Measurements from ENCODE around the gene RAB21. TPM values are rescaled to one million over a fixed set of nuclear protein-coding genes. Genes with fewer than 3 reads are reported as not detected.

Gene RAB21
- total RNA-seq, 5 donors from 2014 or later (not counting 1 experiment from before 2014, with no cell fraction given) = 55.3 to 65.2 (median 63.6) TPM

DNA sequence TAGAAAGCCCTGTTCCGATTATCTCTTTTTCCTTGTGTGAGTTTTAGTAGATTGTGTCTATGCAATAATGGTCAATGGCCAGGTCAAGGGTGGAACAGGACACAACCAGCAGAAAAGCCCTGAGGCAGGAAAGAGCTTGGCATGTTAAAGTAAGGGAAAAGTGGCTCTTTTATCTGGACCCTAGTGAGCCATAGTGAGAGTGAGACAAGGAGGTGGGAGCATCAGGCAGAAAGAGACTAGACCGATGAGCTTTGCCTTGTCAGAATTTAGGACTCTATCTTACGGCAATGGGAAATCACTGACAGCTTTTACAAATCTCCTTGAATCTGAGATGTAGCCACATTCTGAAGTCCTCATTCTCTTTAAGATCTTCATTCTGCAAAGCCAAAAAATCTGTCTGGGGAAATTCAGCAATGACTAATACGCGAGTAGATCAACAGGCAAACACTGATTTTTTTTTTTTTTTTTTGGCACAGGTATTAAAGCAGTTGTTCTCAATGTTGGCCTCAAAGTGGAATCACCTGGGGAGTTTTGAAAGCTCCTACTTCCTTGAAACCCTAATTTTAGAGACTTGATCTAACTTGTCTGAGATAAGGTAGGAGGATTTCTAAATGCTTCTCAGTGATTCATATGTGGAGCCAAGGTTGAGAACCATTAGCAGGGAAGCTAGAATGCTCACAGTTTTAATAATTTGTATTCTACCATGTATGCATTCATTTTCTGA is 34.9 kb upstream of the RAB21 start:
- Mint-ChIP-seq H3K9me3 (peaks cover 8 to 14% (median 10%) of the 10 kb centered on the region in 3 donors), H3K36me3 (no peaks in the 10 kb centered on the region), H3K4me1 (no peaks in the 10 kb centered on the region), H3K27ac (no peak overlapping the region), H3K4me3 (no peak overlapping the region), H3K27me3 (peaks cover 0 to 2% of the 10 kb centered on the region in 2 donors)
- Histone ChIP-seq H3K9me3 (peaks cover 3% of the 10 kb centered on the region), H3K36me3 (ENCODE audit: control insufficient read depth in 2 of 2, extremely low read depth in 1 of 2, insufficient read depth in 1 of 2, low read length in 1 of 2) (no peaks in the 10 kb centered on the region), H3K27ac (ENCODE audit: low read length) (no peak overlapping the region), H3K4me3 (ENCODE audit: control insufficient read depth in 1 of 2, extremely low read depth in 1 of 2, low read length in 1 of 2) (no peak overlapping the region), H3K4me1 (ENCODE audit: control insufficient read depth in 1 of 2, extremely low read depth in 1 of 2, insufficient read depth in 2 of 2, low read length in 2 of 2) (no peaks in the 10 kb centered on the region), H3K27me3 (replicated peaks in 1 of 2; ENCODE audit: control insufficient read depth in 2 of 2, extremely low read depth in 1 of 2, insufficient read depth in 2 of 2, low read length in 1 of 2) (no peaks in the 10 kb centered on the region)
- 86% methylated on average over 3 of the region's 5 CpGs for WGBS (ENCODE audit: insufficient coverage)
- ATAC-seq (replicated peaks in 1 of 4) (no peak), DNase-seq (no peak)
- ChIA-PET CTCF (interaction anchor here in 1 of 2 donors (0.5 kb wide), 1 partner anchor 33 kb away, joined by 5 read pairs; no protein-coding TSS in a partner anchor), POLR2A (no interaction called here)

DNA sequence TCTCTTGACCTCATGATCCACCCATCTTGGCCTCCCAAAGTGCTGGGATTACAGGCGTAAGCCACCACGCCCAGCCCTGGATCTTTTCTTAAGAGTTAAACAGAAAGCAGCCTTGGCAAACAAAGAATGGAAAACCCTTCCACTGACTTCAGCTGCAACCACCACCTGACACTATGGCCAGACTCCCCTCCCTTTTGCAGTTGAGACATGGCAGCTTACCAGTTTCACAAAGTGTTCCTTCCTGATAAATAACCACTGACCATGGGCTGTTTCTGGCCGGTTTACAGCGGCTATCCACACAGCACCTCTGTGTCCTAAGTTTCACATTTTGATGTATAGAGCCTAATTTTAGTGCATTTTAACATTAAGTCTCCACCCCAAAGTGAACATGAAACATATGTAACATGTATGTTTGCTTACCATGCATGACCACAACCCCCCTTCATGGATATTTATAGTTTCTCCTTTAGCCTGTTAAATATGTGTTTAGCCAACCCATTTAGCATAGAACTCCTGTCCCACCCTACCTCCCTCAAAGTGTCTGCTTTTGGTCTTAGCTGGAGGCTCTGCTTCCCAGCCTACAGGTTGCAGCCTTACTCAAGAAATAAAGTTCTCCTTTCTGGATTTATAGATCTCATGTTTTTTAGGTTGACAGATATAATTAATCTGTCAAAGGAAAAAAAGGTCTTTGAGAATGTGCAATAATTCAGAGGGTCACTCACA is 32.7 kb upstream of the RAB21 start:
- H3K9me3 Mint-ChIP-seq = no peaks in the 10 kb centered on the region
- no peak overlapping the region for H3K27ac ChIP-seq (ENCODE audit: low read length)
- H3K4me3 Mint-ChIP-seq = no peak overlapping the region
- H3K27me3 Mint-ChIP-seq = peaks cover 2 to 5% of the 10 kb centered on the region in 2 donors
- DNase-seq = no peak
- ATAC-seq (replicated peaks in 1 of 4) = no peak
- no peak overlapping the region for H3K4me3 ChIP-seq (ENCODE audit: control insufficient read depth in 1 of 2, extremely low read depth in 1 of 2, low read length in 1 of 2)
- 100% methylated on average over 2 of the region's 4 CpGs for WGBS (ENCODE audit: insufficient coverage)
- no peaks in the 10 kb centered on the region for H3K36me3 ChIP-seq (ENCODE audit: control insufficient read depth in 2 of 2, extremely low read depth in 1 of 2, insufficient read depth in 1 of 2, low read length in 1 of 2)
- no peaks in the 10 kb centered on the region for H3K9me3 ChIP-seq
- H3K4me1 ChIP-seq (ENCODE audit: control insufficient read depth in 1 of 2, extremely low read depth in 1 of 2, insufficient read depth in 2 of 2, low read length in 2 of 2) = no peaks in the 10 kb centered on the region
- H3K36me3 Mint-ChIP-seq = no peaks in the 10 kb centered on the region
- POLR2A ChIA-PET = no interaction called here
- no peaks in the 10 kb centered on the region for H3K27me3 ChIP-seq (replicated peaks in 1 of 2; ENCODE audit: control insufficient read depth in 2 of 2, extremely low read depth in 1 of 2, insufficient read depth in 2 of 2, low read length in 1 of 2)
- H3K27ac Mint-ChIP-seq = no peak overlapping the region
- CTCF ChIA-PET = interaction anchor here in 1 of 2 donors (1.4 kb wide), 1 partner anchor 25 kb away, joined by 5 read pairs; no protein-coding TSS in a partner anchor
- no peaks in the 10 kb centered on the region for H3K4me1 Mint-ChIP-seq

DNA sequence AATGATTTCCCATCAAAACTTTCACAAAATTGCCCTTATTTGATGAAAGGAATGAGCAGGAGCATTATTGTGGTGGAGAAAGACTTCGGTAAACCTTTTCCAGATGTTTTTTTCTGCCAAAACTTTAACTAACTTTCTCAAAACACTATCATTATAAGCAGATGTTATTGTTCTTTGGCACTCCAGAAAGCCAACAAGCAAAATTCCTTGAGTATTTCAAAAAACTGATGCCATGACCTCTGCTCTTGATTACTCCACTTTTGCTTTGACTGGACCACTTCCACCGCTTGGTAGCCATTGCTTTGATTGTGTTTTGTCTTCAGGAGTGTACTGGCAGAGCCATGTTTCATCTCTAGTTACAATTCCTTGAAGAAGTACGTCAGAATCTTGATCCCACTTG is 29.7 kb upstream of the RAB21 start:
- ATAC-seq (replicated peaks in 1 of 4) = no peak
- H3K4me1 Mint-ChIP-seq = no peaks in the 10 kb centered on the region
- CTCF ChIA-PET = no interaction called here

DNA sequence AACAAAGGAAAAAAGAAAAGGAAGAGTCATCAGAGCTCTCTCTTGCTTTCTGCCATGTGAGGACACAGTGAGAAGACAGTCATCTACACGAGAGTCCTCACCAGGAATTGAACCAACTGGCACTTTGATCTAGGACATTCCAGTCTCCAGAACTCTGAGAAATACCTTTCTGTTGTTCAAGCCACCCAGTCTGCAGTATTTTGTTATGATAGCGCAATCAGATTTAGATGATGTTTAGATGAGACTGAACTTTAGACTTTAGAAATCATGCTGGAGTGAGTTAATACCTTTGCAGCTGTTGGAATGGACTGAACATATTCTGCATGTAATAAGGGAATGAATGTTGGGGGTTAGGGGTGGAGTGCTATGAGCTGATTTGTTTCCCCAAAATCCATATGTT is 28.1 kb upstream of the RAB21 start:
- Mint-ChIP-seq H3K27me3 (peaks cover 0 to 5% of the 10 kb centered on the region in 2 donors), H3K4me3 (no peak overlapping the region), H3K36me3 (no peaks in the 10 kb centered on the region), H3K4me1 (no peaks in the 10 kb centered on the region), H3K9me3 (no peaks in the 10 kb centered on the region), H3K27ac (no peak overlapping the region)
- ATAC-seq (replicated peaks in 1 of 4) (no peak), DNase-seq (no peak)
- Histone ChIP-seq H3K27ac (ENCODE audit: low read length) (no peak overlapping the region), H3K4me1 (ENCODE audit: control insufficient read depth in 1 of 2, extremely low read depth in 1 of 2, insufficient read depth in 2 of 2, low read length in 2 of 2) (no peaks in the 10 kb centered on the region), H3K4me3 (ENCODE audit: control insufficient read depth in 1 of 2, extremely low read depth in 1 of 2, low read length in 1 of 2) (no peak overlapping the region), H3K27me3 (replicated peaks in 1 of 2; ENCODE audit: control insufficient read depth in 2 of 2, extremely low read depth in 1 of 2, insufficient read depth in 2 of 2, low read length in 1 of 2) (peaks cover 0 to 3% of the 10 kb centered on the region in 2 experiments), H3K9me3 (no peaks in the 10 kb centered on the region), H3K36me3 (ENCODE audit: control insufficient read depth in 2 of 2, extremely low read depth in 1 of 2, insufficient read depth in 1 of 2, low read length in 1 of 2) (no peaks in the 10 kb centered on the region)
- 60% methylated on average over 1 of the region's 2 CpGs for WGBS (ENCODE audit: insufficient coverage)
- CTCF ChIA-PET = interaction anchor here in 1 of 2 donors (0.6 kb wide), 1 partner anchor 21 kb away, joined by 3 read pairs; no protein-coding TSS in a partner anchor
- POLR2A ChIA-PET = interaction anchor here in 1 of 2 donors (0.6 kb wide), 1 partner anchor 120 kb away, joined by 3 read pairs; no protein-coding TSS in a partner anchor

More for the DNA sequence above, 29.7 kb upstream of the RAB21 start:
- Mint-ChIP-seq H3K36me3 (no peaks in the 10 kb centered on the region), H3K9me3 (no peaks in the 10 kb centered on the region), H3K4me3 (no peak overlapping the region), H3K27ac (no peak overlapping the region), H3K27me3 (peaks cover 0 to 5% of the 10 kb centered on the region in 2 donors)
- 29% methylated on average over 1 of the region's 3 CpGs for WGBS (ENCODE audit: insufficient coverage)
- no peaks in the 10 kb centered on the region for H3K36me3 ChIP-seq (ENCODE audit: control insufficient read depth in 2 of 2, extremely low read depth in 1 of 2, insufficient read depth in 1 of 2, low read length in 1 of 2)
- DNase-seq = no peak
- H3K4me3 ChIP-seq (ENCODE audit: control insufficient read depth in 1 of 2, extremely low read depth in 1 of 2, low read length in 1 of 2) = no peak overlapping the region
- H3K4me1 ChIP-seq (ENCODE audit: control insufficient read depth in 1 of 2, extremely low read depth in 1 of 2, insufficient read depth in 2 of 2, low read length in 2 of 2) = no peaks in the 10 kb centered on the region
- POLR2A ChIA-PET = no interaction called here
- H3K9me3 ChIP-seq = no peaks in the 10 kb centered on the region
- H3K27me3 ChIP-seq (replicated peaks in 1 of 2; ENCODE audit: control insufficient read depth in 2 of 2, extremely low read depth in 1 of 2, insufficient read depth in 2 of 2, low read length in 1 of 2) = peaks cover 0 to 3% of the 10 kb centered on the region in 2 experiments
- no peak overlapping the region for H3K27ac ChIP-seq (ENCODE audit: low read length)

DNA sequence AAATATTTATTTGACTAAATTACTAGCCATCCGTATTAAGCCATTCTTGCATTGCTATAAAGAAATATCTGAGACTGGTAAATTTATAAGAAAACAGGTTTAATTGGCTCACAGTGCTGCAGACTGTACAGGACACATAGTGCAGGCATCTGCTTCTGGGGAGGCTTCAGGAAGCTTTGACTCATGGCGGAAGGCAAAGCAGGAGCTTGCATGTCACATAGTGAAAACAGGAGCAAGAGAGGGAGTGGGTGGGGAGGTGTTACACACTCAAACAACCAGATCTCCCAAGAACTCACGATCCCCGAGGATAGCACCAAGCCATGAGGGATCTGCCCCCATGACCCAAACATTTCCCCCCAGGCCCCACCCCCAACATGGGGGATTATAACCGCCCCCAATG is 26.7 kb upstream of the RAB21 start:
- Mint-ChIP-seq H3K36me3 (no peaks in the 10 kb centered on the region), H3K4me1 (no peaks in the 10 kb centered on the region), H3K27me3 (peaks cover 0 to 5% of the 10 kb centered on the region in 2 donors), H3K4me3 (no peak overlapping the region), H3K9me3 (no peaks in the 10 kb centered on the region), H3K27ac (no peak overlapping the region)
- POLR2A ChIA-PET = no interaction called here
- Histone ChIP-seq H3K4me1 (ENCODE audit: control insufficient read depth in 1 of 2, extremely low read depth in 1 of 2, insufficient read depth in 2 of 2, low read length in 2 of 2) (no peaks in the 10 kb centered on the region), H3K27me3 (replicated peaks in 1 of 2; ENCODE audit: control insufficient read depth in 2 of 2, extremely low read depth in 1 of 2, insufficient read depth in 2 of 2, low read length in 1 of 2) (peaks cover 0 to 3% of the 10 kb centered on the region in 2 experiments), H3K4me3 (ENCODE audit: control insufficient read depth in 1 of 2, extremely low read depth in 1 of 2, low read length in 1 of 2) (no peak overlapping the region), H3K9me3 (no peaks in the 10 kb centered on the region), H3K36me3 (ENCODE audit: control insufficient read depth in 2 of 2, extremely low read depth in 1 of 2, insufficient read depth in 1 of 2, low read length in 1 of 2) (no peaks in the 10 kb centered on the region), H3K27ac (ENCODE audit: low read length) (no peak overlapping the region)
- ATAC-seq (replicated peaks in 1 of 4) (no peak), DNase-seq (no peak)
- CTCF ChIA-PET = no interaction called here
- WGBS (ENCODE audit: insufficient coverage) = no CpG with 5 or more reads among the region's 5 CpGs

DNA sequence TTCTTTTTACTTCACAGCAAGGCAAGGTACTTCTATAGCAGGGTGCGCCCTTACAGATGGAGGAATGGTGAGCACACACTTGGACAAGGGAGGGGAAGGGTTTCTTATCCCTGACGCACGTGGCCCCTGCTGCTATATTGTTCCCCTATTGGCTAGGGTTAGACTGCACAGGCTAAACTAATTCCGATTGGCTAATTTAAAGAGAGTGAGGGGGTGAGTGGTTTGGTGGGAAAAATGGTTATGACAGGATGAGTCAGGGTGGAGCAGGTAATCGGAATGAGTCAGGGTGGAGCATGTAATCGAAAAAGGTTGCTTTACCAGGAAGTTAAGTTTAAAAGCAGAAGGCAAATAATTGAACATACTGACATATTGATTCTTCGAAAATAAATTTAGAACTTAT is 23.7 kb upstream of the RAB21 start:
- no peak overlapping the region for H3K27ac Mint-ChIP-seq

More for the DNA sequence above, 23.7 kb upstream of the RAB21 start:
- no peaks in the 10 kb centered on the region for H3K9me3 ChIP-seq
- Mint-ChIP-seq H3K36me3 (no peaks in the 10 kb centered on the region), H3K4me1 (no peaks in the 10 kb centered on the region), H3K27me3 (no peaks in the 10 kb centered on the region), H3K9me3 (no peaks in the 10 kb centered on the region), H3K4me3 (no peak overlapping the region)
- H3K27ac ChIP-seq (ENCODE audit: low read length) = no peak overlapping the region
- H3K36me3 ChIP-seq (ENCODE audit: control insufficient read depth in 2 of 2, extremely low read depth in 1 of 2, insufficient read depth in 1 of 2, low read length in 1 of 2) = no peaks in the 10 kb centered on the region
- ChIA-PET POLR2A (no interaction called here), CTCF (no interaction called here)
- H3K4me1 ChIP-seq (ENCODE audit: control insufficient read depth in 1 of 2, extremely low read depth in 1 of 2, insufficient read depth in 2 of 2, low read length in 2 of 2) = no peaks in the 10 kb centered on the region
- ATAC-seq (replicated peaks in 1 of 4) (no peak), DNase-seq (no peak)
- H3K4me3 ChIP-seq (ENCODE audit: control insufficient read depth in 1 of 2, extremely low read depth in 1 of 2, low read length in 1 of 2) = no peak overlapping the region
- peaks cover 0 to 3% of the 10 kb centered on the region in 2 experiments for H3K27me3 ChIP-seq (replicated peaks in 1 of 2; ENCODE audit: control insufficient read depth in 2 of 2, extremely low read depth in 1 of 2, insufficient read depth in 2 of 2, low read length in 1 of 2)
- WGBS (ENCODE audit: insufficient coverage) = 82% methylated on average over 3 of the region's 7 CpGs
